Measurements from ENCODE around the gene CBFA2T2. TPM values are rescaled to one million over a fixed set of nuclear protein-coding genes. Genes with fewer than 3 reads are reported as not detected.
"Not testable (repeated sequence)": the region's sequence is repeated elsewhere in the genome, so short reads cannot be mapped to it uniquely, and the experiment has no call there.

CBFA2T2 gene
- total RNA-seq, 1 experiment from 2014 or later: 15.4 TPM

DNA sequence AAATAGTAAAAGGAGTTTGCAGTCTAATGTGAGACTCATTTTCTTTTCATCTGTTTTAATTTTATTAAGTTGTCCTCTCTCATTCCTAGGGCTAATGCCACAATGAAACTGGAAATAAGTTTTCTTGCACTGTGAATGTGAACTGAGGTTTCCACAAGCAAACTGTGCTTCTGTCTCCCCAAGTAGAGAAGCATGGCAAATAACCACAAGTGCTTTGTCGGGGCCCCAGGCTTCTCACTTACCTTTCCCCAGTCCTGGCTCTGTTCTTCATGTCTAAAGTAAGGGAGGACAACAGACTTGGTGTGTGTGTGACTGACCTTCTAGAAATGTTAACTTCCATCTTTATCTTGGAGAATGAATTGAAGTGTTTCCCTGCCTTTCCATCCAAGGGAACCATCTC lies 80.8 kb downstream of the CBFA2T2 start:
- TF ChIP-seq, protein P1, sequence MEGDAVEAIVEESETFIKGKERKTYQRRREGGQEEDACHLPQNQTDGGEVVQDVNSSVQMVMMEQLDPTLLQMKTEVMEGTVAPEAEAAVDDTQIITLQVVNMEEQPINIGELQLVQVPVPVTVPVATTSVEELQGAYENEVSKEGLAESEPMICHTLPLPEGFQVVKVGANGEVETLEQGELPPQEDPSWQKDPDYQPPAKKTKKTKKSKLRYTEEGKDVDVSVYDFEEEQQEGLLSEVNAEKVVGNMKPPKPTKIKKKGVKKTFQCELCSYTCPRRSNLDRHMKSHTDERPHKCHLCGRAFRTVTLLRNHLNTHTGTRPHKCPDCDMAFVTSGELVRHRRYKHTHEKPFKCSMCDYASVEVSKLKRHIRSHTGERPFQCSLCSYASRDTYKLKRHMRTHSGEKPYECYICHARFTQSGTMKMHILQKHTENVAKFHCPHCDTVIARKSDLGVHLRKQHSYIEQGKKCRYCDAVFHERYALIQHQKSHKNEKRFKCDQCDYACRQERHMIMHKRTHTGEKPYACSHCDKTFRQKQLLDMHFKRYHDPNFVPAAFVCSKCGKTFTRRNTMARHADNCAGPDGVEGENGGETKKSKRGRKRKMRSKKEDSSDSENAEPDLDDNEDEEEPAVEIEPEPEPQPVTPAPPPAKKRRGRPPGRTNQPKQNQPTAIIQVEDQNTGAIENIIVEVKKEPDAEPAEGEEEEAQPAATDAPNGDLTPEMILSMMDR (IDR thresholded peaks at IDR 0.05; ENCODE audit: unreplicated experiment): no peak
- no peak overlapping the region for H3K4me3 Mint-ChIP-seq (ENCODE audit: unreplicated experiment)
- intact Hi-C loops (cut with micrococcal nuclease): no loop called here
- CTCF ChIA-PET: interaction anchor here (0.7 to 1.0 kb wide), 3 partner anchors 8 to 83 kb away, joined by 3 read pairs; no protein-coding TSS in a partner anchor
- DNase-seq (ENCODE audit: unreplicated experiment): no peak
- no peaks in the 10 kb centered on the region for H3K27me3 Mint-ChIP-seq (ENCODE audit: insufficient read depth, unreplicated experiment)
- no peaks in the 10 kb centered on the region for H3K9me3 Mint-ChIP-seq (ENCODE audit: unreplicated experiment)
- POLR2A ChIA-PET: interaction anchor here (0.6 to 1.8 kb wide), 8 partner anchors 9 to 97 kb away, joined by 3 to 9 read pairs (median 4); no protein-coding TSS in a partner anchor
- H3K27ac Mint-ChIP-seq (ENCODE audit: low read depth, unreplicated experiment): no peak overlapping the region
- H3K4me1 Mint-ChIP-seq (ENCODE audit: insufficient read depth, unreplicated experiment): peaks cover 24% of the 10 kb centered on the region
- peaks cover 7% of the 10 kb centered on the region for H3K36me3 Mint-ChIP-seq (ENCODE audit: insufficient read depth, unreplicated experiment)
- BruUV-seq (replicated peaks): no TSS peak

DNA sequence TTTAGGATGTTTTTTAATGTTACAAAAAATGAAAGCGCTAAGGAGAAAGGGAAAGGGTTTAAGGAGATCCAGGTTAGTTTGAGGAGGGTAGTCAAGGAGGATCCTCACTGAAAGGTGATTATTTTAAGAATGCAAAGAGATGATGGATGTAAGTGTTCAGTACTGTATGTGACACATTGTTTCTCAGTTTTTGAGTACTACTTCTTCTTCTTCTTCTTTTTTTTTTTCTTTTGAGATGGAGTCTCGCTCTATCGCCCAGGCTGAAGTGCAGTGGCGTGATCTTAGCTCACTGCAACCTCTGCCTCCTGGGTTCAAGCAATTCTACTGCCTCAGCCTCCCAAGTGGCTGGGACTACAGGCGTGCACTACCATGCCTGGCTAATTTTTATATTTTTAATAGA lies 83.4 kb downstream of the CBFA2T2 start:
- intact Hi-C loops (cut with micrococcal nuclease); H3K9me3 Mint-ChIP-seq (ENCODE audit: unreplicated experiment); DNase-seq (ENCODE audit: unreplicated experiment); BruUV-seq (replicated peaks); H3K4me3 Mint-ChIP-seq (ENCODE audit: unreplicated experiment); H3K36me3 Mint-ChIP-seq (ENCODE audit: insufficient read depth, unreplicated experiment); H3K27ac Mint-ChIP-seq (ENCODE audit: low read depth, unreplicated experiment); H3K27me3 Mint-ChIP-seq (ENCODE audit: insufficient read depth, unreplicated experiment): not testable (repeated sequence)
- ChIA-PET POLR2A (interaction anchor here (0.7 to 2.1 kb wide), 2 partner anchors 11 to 17 kb away, joined by 3 to 9 read pairs; no protein-coding TSS in a partner anchor), CTCF (interaction anchor here (0.6 to 0.7 kb wide), 2 partner anchors 188 to 569 kb away, joined by 3 read pairs; no protein-coding TSS in a partner anchor)
- H3K4me1 Mint-ChIP-seq (ENCODE audit: insufficient read depth, unreplicated experiment): peaks cover 24% of the 10 kb centered on the region

DNA sequence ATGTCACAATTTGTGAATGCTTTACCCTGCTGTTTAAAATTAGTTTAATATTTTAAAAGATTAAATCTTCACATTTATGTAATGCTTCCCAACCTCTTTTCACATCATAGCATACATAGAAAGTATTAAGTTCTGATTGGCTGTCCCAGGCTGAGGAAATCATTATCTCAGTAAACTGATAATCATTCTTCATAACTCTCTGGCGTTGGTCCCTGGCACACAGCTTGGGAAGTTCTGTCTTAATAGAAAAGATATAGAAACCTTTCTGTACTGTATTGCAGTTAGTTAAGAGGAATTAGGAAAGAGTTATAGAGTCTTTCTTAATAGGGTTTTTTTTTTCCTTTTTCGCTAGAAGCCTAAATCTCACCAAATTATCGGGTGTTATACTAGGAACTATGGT lies 85.4 kb downstream of the CBFA2T2 start:
- no peaks in the 10 kb centered on the region for H3K9me3 Mint-ChIP-seq (ENCODE audit: unreplicated experiment)
- H3K36me3 Mint-ChIP-seq (ENCODE audit: insufficient read depth, unreplicated experiment): peaks cover 7% of the 10 kb centered on the region
- intact Hi-C loops (cut with micrococcal nuclease): no loop called here
- no peaks in the 10 kb centered on the region for H3K27me3 Mint-ChIP-seq (ENCODE audit: insufficient read depth, unreplicated experiment)
- CTCF ChIA-PET: no interaction called here
- H3K4me3 Mint-ChIP-seq (ENCODE audit: unreplicated experiment): no peak overlapping the region
- TF ChIP-seq, protein P1 (IDR thresholded peaks at IDR 0.05; ENCODE audit: unreplicated experiment): no peak
- POLR2A ChIA-PET: interaction anchor here (0.7 to 3.8 kb wide), 2 partner anchors 13 to 105 kb away, joined by 3 to 19 read pairs; no protein-coding TSS in a partner anchor
- peaks cover 7% of the 10 kb centered on the region for H3K4me1 Mint-ChIP-seq (ENCODE audit: insufficient read depth, unreplicated experiment)
- H3K27ac Mint-ChIP-seq (ENCODE audit: low read depth, unreplicated experiment): no peak overlapping the region
- BruUV-seq (replicated peaks): no TSS peak
- DNase-seq (ENCODE audit: unreplicated experiment): no peak

DNA sequence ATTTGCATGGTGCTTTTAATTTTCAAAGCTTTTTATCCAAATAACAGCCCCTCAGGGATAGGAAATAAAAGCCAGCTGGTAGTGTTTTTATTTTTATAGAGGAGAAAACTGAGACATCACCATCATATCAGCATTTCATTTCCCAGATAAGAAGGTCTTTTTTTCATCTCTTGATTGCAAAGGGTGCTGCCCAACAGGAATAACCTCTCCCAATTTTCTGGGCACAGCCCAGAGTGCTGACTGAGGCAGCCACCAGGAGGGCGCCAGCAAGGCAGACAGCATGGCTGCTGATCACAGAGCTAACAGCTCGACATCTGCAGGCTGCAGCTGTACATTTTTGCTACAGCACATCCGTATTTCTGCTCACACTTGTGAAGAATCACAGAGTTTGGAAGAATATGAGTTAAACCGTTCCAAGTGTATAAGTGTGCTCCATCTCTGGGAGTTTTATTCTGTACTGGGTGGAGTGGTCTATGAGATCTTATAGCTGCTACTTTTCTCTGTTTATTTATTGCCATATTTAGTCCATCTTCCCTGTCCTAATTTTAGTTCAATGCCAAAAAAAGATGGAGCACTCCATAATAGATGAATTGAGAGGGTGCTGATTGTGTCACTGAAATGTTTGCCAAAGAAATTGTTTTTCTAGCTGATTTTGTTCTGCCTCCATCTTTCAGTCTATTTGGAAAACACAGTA lies 86.7 kb downstream of the CBFA2T2 start:
- Mint-ChIP-seq H3K4me3 (ENCODE audit: unreplicated experiment) (no peak overlapping the region), H3K36me3 (ENCODE audit: insufficient read depth, unreplicated experiment) (peaks cover 7% of the 10 kb centered on the region), H3K4me1 (ENCODE audit: insufficient read depth, unreplicated experiment) (peaks cover 9% of the 10 kb centered on the region), H3K9me3 (ENCODE audit: unreplicated experiment) (no peaks in the 10 kb centered on the region), H3K27ac (ENCODE audit: low read depth, unreplicated experiment) (no peak overlapping the region), H3K27me3 (ENCODE audit: insufficient read depth, unreplicated experiment) (no peaks in the 10 kb centered on the region)
- ChIA-PET POLR2A (interaction anchor here (0.6 to 3.8 kb wide), 6 partner anchors 12 to 1516 kb away, joined by 3 to 19 read pairs (median 7); partner anchors contain the start of genes CBFA2T2 and TRPC4AP), CTCF (interaction anchor here (0.9 to 1.2 kb wide), 2 partner anchors 27 to 54 kb away, joined by 3 read pairs; no protein-coding TSS in a partner anchor)
- intact Hi-C loops (cut with micrococcal nuclease): no loop called here
- no TSS peak for BruUV-seq (replicated peaks)
- no peak for DNase-seq (ENCODE audit: unreplicated experiment)
- TF ChIP-seq, protein P1 (IDR thresholded peaks at IDR 0.05; ENCODE audit: unreplicated experiment): no peak
